NOMO-1 treated with DMSO at 0.1 percent for 48 hours (cell line): ENCODE results near the gene APOBEC3G.
A peak's percentile ranks its signal among the peaks of the same experiment; 100 is the strongest.

ENCODE experiments used
- DNase-seq: peaks from one replicate; lab custom pipeline; 2025; ENCODE audit not compliant: unreplicated experiment; lab: John Stamatoyannopoulos, UW

The APOBEC3G gene

DNA sequence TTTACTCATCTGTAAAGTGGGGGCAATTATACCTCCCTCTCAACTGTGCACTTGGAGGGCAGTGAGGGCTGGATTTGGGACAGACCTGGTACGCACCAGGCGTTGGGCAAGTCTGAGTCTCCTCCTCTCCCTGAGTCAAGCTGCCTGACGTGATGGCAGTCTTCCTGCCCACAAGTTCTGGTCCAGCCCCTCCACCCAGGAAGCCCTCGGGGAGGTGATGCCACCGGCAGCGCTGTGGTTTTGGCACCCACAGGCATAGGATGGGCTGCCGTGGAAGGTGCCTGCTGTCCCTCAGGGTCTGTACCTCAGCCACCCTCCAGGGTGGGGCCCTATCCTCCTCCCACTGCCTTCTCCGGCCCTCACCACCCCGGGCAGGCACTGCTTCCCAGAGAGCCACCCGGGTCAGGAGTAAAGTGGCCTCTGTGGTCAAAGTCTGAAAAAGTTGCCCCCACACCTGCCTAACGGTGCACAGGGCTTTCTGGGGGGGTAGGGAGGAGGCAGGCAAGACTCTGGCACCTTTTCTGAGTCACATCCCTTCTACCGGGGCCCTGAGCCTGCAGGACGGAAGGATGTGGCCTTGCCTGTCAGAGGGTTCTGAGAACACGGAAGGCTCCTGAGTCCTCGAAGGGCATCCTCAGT is 13.5 kb downstream of the APOBEC3G start:
- no peak for DNase-seq

DNA sequence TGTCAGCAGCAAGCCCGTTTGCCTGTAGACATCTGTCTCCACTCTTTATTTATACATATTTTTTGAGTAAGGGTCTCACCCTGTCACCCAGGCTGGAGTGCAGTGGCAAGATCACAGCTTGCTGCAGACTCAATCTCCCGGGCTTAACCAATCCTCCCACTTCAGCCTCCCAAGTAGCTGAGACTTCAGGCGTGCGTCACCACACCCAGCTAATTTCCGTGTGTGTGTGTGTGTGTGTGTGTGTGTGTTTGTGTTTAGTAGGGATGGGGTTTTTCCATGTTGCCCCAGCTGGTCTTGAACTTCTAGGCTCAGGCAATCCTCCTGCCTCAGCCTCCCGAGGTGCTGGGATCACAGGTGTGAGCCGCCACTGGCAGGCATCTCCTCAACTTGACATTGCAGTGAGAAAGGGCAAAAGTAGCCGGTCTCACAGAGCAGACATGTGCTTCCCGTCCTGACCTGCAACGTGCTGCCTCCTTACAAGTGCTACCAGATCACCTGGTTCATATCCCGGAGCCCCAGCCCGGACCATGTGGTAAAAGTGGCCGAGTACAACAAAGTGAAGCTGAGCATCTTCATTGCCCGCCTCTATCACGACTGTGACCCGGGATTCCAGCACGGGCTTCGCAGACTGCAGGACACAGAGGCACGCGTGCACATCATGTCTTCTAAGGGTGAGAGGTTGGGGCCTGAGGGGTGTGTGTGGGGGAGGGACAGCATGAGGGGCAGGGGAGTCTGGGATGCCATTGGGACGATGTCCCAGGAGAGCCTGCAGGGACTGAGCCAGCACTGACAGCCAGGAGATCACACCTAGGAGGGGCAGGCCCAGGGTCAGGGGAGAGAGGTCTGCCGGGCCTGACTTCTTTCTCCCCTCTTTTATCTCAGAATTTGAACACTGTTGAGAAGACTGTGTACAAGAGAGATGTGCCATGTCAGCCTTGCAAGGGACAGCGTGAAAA is 14.3 kb downstream of the APOBEC3G start:
- DNase-seq: no peak

DNA sequence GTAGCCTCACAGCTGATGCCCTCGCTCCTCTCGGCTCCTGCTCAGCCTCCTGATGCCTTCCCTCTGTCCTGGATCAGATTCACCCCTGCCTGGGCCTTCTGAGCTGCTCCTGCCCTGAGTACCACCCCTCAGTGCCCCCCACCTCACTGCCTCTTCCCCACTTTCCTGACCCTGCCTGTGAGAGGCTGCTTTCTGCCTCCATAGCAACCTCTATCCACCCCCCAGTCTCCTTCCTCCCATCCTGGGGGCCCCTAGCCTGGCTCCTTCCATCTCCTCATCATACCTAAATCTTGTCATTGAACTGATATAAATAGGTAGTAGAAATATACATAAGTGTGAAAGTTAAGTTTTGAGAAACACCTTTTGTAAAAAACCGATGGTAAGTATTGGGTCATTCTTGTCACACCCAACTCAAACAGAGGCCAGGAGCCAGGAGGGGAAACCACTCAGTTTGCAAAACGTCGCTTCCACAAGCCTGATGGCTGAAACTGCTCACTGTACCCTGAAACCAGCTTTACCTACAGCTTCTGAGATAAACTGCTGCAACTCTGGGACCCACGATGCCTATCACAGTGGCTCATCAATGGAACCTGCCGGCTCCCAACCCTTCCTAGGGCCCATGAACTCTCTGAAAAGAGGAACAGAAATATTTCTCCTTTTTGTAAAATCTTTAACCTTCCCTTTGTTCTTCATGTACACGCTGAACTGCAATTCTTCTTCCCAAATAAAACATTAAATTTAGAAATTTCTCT is 15.2 kb downstream of the APOBEC3G start:
- DNase-seq: peak; percentile 41

DNA sequence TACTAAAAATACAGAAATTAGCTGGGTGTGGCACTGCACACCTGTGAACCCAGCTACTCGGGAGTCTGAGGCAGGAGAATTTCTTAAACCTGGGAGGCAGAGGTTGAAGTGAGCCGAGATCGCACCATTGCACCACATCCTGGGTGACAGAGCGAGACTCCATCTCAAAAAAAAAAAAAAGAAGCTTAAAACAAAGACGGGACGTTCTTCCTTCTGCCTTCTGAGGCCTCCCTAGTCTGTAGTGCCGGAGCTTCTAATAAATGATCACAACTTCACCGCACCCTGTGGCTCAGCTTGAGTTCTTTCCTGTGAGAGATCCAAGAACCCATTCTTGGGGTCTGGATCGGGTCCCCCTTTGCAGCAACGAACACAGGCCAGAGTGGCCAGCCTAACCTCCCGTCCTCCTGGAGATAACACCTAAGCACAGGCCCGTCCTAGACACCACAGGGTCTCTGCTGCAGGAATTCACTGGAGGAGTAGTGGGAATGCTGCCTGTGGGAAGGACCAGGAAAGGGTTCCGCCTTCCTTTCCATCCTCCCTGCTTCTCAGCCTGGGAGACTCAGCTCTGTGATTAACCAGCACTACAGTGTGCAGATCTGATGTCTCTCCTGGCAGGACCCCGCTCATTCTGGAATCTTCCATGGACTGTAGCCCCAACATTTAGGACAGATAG is 17.8 kb downstream of the APOBEC3G start:
- DNase-seq: no peak

DNA sequence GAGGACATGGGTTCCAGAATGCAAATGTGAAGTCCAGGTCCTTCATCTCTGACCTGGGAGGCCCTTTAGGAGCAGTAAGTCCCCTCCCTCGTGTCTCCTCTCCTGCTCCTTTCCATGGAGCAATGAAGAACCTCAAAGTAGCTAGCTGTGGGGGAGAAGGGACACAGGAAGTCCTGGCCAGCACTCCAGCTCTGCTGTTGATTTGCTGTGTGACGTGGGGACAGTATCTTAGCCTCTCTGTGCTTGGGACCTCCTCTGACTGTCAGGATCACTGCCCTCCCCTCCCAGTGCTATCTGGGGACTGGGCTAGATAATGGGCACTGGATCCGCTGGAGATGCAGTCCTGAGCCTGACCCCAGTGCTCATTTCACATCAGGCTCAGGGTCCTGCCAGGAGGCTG is 18.9 kb downstream of the APOBEC3G start:
- no peak for DNase-seq

DNA sequence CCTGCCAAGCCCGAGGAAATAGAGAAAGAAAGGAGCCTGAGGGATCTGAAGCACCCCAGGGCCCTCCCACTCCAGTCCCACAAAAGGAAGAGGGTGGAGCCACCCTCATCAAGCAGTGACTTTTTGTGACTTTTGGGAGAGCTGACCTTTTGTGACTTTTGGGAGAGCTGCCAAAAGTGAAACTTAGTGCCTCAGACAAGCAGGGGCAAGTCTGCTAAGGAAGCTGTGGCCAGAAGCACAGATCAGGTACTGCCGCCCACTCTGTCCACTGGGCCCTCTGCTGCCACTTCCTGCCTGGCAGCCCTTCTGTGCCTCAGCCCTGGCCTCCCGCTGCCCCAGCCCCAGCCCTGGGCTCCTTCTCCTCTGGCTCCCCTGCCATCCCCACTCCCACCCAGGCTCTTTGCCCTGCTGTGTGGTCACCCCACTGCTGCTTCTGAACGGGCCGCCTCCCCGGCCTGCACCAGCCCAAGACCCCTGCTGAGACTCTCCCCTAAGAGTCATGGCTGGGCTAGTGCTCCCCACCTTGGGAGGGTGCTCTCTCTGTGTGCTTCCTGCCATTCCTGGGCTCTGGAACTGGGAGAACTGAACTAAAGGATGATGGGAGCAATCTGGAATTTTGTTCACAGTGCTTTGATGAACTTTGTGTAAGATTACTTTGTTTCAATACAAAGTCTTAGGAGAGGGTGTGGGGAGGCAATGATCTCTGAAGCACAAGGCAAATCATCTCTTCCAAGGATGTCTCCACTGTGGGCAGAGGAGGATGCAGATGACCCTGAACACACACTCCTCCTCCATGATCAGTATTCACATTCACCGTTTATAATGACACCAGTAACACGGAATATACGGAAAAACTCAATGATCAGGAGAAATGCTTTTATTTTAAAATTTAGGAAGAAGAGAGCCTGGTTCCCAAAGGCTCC is 20.3 kb downstream of the APOBEC3G start, which contains the start of gene APOBEC3H:
Gene APOBEC3H, plus strand, starts transcription at position 147 of the 923 bp plus-strand sequence. CDS start 3,035 bp downstream, outside the sequence.
- DNase-seq: peak; percentile 81

DNA sequence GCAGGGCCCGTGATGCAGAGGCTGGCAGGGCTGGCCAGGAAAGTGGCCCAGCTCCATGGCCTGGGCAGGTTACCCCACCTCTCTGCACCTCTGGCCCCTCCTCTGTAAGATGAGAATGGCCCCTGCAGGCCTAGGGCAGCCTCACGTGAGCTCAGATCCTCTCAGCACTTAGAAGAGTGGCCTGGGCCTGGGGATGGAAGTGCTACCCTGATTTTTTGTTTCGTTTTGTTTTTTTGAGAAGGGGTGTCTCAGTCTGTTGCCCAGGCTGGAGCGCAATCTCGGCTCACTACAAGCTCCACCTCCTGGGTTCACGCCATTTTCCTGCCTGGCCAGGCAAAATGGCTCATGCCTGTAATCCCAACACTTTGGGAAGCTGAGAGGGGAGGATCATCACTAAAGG is 21.0 kb downstream of the APOBEC3G start:
- no peak for DNase-seq

DNA sequence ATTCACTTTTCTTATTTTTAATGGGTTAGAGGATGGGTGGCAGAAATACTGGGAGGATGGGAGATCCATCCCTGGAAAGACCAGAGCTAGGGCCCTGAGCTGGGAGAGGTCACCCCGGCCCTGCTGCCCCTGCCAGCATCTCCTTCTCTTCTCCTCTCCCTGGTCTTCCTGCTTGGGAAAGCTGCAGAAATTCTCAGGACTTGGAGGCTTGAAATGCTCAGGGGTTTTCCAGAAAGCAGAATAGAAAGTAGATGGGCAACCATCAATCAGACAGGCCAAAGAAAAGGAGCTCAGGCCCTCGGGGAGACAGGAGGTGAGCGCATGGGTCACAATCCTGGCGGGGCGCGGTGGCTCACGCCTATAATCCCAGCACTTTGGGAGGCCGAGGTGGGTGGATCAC is 21.5 kb downstream of the APOBEC3G start:
- no peak for DNase-seq

DNA sequence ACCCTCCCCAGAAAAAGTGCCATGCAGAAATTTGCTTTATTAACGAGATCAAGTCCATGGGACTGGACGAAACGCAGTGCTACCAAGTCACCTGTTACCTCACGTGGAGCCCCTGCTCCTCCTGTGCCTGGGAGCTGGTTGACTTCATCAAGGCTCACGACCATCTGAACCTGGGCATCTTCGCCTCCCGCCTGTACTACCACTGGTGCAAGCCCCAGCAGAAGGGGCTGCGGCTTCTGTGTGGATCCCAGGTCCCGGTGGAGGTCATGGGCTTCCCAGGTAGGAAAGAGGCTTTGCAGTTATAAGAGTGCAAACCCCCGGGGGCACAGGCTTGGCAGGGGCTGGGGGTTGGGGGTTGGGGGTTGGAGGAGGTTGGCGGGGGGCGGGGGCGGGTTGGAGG is 24.2 kb downstream of the APOBEC3G start:
- no peak for DNase-seq

DNA sequence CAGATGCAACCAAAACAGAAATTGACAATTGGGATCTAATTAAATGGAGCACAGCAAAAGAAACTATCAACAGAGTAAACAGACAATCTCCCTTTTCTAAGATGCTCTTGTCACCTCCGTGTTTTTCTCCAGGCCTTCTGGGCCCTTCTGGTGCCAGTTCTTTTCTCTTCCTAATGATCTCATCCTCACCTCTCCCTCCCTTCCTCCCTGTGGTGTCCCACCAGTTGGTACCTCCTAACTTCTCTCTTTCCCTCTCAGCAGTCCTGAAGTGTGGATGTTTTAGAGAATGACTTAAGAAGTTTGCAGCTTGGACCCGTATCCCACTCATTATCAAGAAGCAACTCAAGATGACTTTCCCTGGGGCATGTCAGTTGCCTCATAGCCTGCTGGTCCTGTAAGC is 26.4 kb downstream of the APOBEC3G start:
- DNase-seq: no peak

DNA sequence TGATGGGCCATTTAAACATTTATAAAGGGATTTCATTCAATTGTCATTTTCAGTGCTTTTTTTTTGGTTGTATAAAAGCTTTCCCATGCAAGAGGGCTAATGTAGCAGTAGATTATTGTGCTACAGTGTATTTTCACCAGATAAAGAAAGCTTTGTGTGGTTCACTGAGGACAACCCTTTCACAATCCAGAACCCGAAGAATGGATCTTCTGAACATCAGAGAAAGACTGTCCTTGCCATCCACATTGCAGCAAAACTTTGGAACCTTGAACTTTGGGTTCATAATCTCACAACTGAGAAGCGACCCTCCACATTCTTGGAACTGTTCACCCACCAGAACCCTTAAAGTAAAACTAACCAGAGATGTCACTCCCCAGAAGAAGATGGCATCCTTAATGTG is 29.3 kb downstream of the APOBEC3G start:
- DNase-seq: no peak

DNA sequence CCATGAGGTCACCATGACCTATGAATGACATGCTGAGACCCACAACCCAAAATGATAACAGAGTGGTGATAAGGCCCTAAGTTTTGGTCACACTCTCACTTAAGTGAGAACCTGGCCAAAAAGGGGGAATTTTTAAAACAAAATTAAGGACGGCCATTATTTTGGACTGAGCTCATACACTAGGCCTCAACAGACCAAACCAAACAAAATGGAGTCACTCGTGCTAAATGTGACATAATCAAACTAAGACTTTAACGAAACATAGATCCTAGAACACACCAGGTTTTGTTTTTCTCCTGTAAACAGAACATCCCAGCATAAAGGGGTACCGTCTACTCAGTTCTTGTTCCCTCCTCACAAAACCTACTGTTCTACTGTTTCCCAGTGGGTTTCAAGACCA is 31.4 kb downstream of the APOBEC3G start:
- DNase-seq: no peak

DNA sequence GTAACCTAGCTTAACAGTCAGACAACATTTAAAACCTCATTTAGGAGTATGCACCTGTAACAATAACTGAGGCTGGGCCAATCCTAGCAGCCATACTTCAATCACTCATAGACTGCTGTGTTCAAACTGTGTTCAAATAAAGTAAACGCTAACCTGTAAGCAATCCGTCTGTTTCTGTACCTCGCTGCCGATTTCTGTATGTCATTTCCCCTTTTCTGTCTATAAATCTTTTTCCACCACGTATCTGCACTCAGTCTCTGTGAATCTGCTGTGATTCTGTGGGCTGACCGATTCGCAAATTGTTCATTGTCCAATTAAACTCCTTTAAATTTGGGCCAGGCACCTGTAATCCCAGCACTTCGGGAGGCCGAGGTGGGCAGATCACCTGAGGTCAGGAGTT is 32.3 kb downstream of the APOBEC3G start:
- peak; percentile 83 for DNase-seq

DNA sequence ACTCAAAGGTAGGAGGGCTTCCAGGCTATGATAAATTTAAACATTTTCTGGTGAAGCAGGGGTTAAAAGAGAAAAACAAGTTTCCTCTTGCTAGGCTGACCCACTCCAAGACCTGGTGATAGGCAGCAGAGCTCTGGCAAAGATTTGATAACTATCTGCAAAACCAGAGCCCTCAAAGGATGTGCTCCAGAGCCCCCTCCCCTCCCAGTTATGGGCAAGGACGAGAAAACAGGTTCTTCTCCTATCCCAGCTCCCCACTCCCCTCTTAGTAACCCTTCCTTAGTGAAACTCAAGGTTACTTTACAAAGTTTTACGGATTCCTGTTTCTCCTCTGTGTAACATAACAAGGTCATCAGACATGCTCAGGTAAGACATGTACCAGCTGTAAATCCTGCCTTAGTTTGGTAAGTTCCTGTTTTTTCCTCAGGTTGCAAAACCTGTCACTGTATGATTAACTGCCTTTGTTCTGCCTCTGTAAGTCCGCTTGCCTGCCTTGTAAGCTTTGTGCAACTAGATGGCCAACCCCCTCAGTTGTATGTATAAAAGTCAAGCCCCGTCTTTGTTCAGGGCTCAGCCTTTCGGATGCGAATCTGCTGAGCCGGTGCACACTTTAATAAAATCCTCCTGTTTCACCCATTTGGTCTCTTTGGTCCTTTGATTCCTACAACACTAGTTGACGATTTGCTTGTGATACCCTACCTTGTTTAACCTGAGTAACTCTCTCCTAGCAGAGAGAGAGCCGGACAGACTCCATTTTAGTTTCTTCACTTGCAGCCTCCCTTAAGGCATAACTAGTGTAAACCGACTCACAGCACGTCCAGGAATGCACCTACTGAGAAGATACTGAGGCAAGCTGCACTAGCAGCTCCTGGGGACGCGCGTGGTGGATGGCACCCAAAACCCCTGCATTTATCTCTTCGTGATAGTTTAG is 33.8 kb downstream of the APOBEC3G start:
- peak; percentile 81 for DNase-seq

DNA sequence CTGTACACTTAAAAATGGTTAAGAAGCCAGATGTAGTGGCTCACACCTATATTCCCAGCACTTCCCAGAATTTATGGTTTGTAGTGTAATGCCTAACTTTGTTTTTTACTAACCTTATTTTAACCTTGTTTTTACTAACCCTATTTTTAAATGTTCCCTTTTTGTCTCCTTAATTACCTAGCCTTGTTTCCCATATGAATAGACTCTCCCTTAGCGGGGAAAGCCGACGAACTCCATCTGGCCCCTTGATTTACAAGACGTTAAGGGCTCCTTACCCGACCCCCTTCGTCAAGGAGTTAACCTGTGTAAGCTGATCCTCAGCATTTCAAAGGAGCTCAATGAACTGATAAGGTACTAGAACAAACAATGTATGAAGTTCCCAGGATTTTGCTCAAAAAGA is 37.0 kb downstream of the APOBEC3G start:
- no peak for DNase-seq

DNA sequence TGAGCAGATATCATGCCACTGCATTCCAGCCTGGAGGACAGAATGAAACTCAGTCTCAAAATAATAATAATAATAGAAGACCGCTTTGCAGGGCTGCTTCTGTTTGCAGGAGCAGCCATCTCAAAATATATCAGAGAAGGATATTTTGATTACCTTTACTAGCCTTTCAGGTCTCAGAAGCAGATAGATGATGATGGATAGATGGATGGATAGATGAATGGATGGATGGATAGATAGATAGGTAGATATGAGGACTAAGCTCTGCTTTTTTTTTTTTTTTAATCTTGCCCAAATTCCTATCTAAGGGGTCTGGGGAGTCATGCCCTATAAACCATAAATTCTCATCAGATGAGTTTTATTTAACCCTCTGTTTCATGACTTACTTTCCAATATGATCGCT is 38.5 kb downstream of the APOBEC3G start:
- DNase-seq: no peak

DNA sequence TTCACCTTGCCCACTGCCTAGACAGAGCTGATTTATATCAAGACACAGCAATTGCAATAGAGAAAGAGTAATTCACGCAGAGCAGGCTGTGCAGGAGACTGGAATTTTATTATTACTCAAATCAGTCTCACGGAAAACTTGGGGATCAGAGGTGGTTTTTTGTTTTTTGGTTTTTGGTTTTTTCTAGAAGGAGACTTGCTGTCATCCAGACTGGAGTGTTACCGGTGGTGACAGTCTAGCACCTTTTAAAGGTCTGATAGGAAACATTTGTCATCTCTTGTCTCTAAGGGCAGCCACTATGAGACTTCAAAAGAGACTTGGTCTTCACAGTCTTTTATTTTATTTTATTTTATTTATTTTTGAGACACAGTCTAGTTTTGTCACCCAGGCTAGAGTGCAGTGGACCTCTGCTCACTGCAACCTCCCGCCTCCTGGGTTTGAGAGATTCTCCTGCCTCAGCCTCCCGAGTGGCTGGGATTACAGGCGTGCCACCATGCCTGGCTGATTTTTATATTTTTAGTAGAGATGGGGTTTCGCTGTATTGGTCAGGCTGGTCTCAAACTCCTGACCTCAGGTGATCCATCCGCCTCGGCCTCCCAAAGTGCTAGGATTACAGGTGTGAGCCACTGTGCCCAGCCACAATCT is 39.0 kb downstream of the APOBEC3G start:
- DNase-seq: no peak

DNA sequence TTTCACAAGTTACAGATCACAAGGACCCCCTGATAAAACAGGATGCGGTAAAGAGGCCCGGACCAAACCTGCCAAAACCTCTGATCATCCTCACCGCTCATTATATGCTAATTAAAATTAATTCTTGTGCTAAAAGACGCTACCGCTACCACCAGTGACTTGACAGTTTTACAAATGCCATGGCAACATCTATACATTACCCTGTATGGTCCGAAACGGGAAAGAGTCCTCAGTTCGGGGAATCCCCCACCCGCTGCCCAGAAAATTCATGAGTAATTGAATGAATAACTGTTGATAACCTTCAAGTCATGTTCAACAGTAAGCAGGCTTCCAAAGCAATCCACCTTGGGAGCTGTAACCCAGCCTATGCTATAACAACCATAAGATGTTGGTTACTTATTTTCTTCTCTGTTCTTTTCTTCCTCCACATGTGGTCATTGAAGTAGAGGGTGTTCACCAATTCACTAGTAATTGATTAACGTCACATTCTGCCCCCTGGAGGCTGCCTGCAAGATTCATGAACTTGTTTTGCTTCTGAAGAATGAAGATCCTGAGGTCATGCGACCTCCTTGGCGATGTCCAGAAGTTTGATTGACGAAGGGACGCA is 40.6 kb downstream of the APOBEC3G start:
- peak; percentile 59 for DNase-seq
